K562 (cell line): ENCODE results near the gene ANKRD16. TPM values are rescaled to one million over a fixed set of nuclear protein-coding genes. Genes with fewer than 3 reads are reported as not detected.
A peak's percentile ranks its signal among the peaks of the same experiment; 100 is the strongest.
"Not testable (repeated sequence)": the region's sequence is repeated elsewhere in the genome, so short reads cannot be mapped to it uniquely, and the experiment has no call there.

Source experiments
- ATAC-seq: fragments of 200-7000 bp; cut with Tn5 transposase; 3 replicates; pipeline ENCODE4 v1.9.1; 2020; ENCODE audit warnings: moderate library complexity
- BruUV-seq: library from RNA; stranded (reverse); fragments of 400-500 nt; replicated peaks from 2 replicates; lab custom pipeline; 2021; lab: Mats Ljungman, UMichigan
- CTCF ChIA-PET: fragments of 300-600 bp; formaldehyde crosslinking; extraction: SDS; loops from one replicate; lab custom pipeline; 2021; ENCODE audit warnings: low intra/inter-chr PET ratio; lab: Yijun Ruan, JAX
- POLR2A ChIA-PET: fragments of 300-600, 350-650 bp; sonication (Branson Sonifier 250); formaldehyde crosslinking; extraction: SDS; loops from one replicate; lab custom pipeline; 2021; ENCODE audit warnings: antibody characterized with exemption, inconsistent platforms; lab: Yijun Ruan, JAX
- DNase-seq, 4 experiments: peaks; one replicate each; pipeline versions ENCODE4 v3.0.0 to v3.0.0-alpha.2; 2011 to 2018; ENCODE audit warnings: low spot score in 3 of 4, mixed read lengths in 3 of 4; ENCODE audit errors: extremely low read depth in 1 of 4
- FAIRE-seq: peaks from 2 replicates; lab custom pipeline; 2011; peaks lifted over from hg19 to GRCh38; lab: Jason Lieb, UNC
- H2AFZ ChIP-seq: 2 replicates; pipeline ENCODE4 v1.6.0; 2011; ENCODE audit warnings: low read depth, low read length, control low read depth, inconsistent platforms
- H3K27ac ChIP-seq: fragments of 200-600 bp; 3 replicates; pipeline ENCODE4 v1.8.0; 2011; ENCODE audit warnings: low read depth, mild to moderate bottlenecking, control low read depth, inconsistent platforms, low read length, moderate library complexity, mixed read lengths; ENCODE audit errors: extremely low read depth
- H3K27me3 ChIP-seq, 2 experiments: fragments of 300-600 bp in 1 of 2; 2 replicates in 1 of 2; 3 replicates in 1 of 2; pipeline versions ENCODE4 v1.6.0 to v1.8.0; 2011; ENCODE audit warnings: inconsistent platforms in 2 of 2, low read length in 2 of 2, mild to moderate bottlenecking in 1 of 2, mixed read lengths in 1 of 2, moderate library complexity in 1 of 2; ENCODE audit not compliant: control insufficient read depth in 2 of 2, insufficient read depth in 2 of 2
- H3K36me3 ChIP-seq: fragments of 300-600 bp; 3 replicates; pipeline ENCODE4 v1.8.0; 2011; ENCODE audit warnings: mild to moderate bottlenecking, low read length, inconsistent platforms; ENCODE audit not compliant: control insufficient read depth, insufficient read depth
- H3K4me1 ChIP-seq, 2 experiments: fragments of 200-600 bp in 1 of 2; replicated peaks in 1 of 2; 2 replicates in 1 of 2; 3 replicates in 1 of 2; pipeline versions ENCODE4 v1.5.1 to v1.8.0; 2011; ENCODE audit warnings: inconsistent platforms in 2 of 2, low read length in 2 of 2, mild to moderate bottlenecking in 1 of 2, mixed read lengths in 1 of 2, moderate library complexity in 1 of 2; ENCODE audit not compliant: control insufficient read depth in 2 of 2, insufficient read depth in 2 of 2
- H3K4me2 ChIP-seq: 2 replicates; pipeline ENCODE4 v1.6.1; 2011; ENCODE audit warnings: low read length, control low read depth, inconsistent platforms, mixed read lengths; ENCODE audit not compliant: insufficient read depth
- H3K4me3 ChIP-seq: fragments of 200-600 bp; sonication (generic), shearing (Covaris generic); 2 replicates; pipeline ENCODE4 v1.5.1; 2016; ENCODE audit warnings: control low read depth, inconsistent platforms
- H3K79me2 ChIP-seq: fragments of 200-600 bp; 3 replicates; pipeline ENCODE4 v1.8.0; 2011; ENCODE audit warnings: low read length, inconsistent platforms; ENCODE audit not compliant: control insufficient read depth, insufficient read depth
- H3K9ac ChIP-seq, 2 experiments: 2 replicates each; pipeline versions ENCODE4 v1.6.0 to v1.6.1; 2011; ENCODE audit warnings: low read depth in 2 of 2, low read length in 2 of 2, control low read depth in 1 of 2, inconsistent platforms in 1 of 2, mild to moderate bottlenecking in 1 of 2, mixed read lengths in 1 of 2; ENCODE audit not compliant: insufficient read depth in 1 of 2
- H3K9me1 ChIP-seq: one replicate; pipeline ENCODE4 v1.6.0; 2011; ENCODE audit warnings: inconsistent platforms, mild to moderate bottlenecking, low read length, moderate library complexity; ENCODE audit not compliant: control insufficient read depth, insufficient read depth
- H3K9me3 ChIP-seq: replicated peaks from 2 replicates; pipeline ENCODE4 v1.5.1; 2011; ENCODE audit warnings: low read depth, low read length, inconsistent platforms; ENCODE audit not compliant: control insufficient read depth, insufficient read depth
- H4K20me1 ChIP-seq: replicated peaks from 2 replicates; pipeline ENCODE4 v1.6.1; 2011; ENCODE audit warnings: low read length, inconsistent platforms, mixed read lengths; ENCODE audit not compliant: control insufficient read depth, insufficient read depth
- CEBPB ChIP-seq: fragments of 450-650 bp; IDR thresholded peaks from 2 replicates; pipeline ENCODE4 v1.6.1; 2016; ENCODE audit warnings: missing genetic modification characterization, missing compliant biosample characterization
- NFIC ChIP-seq: fragments of 450-650 bp; IDR thresholded peaks from 2 replicates; pipeline ENCODE4 v1.6.1; 2017; ENCODE audit warnings: mild to moderate bottlenecking, inconsistent platforms
- NFIX ChIP-seq: fragments of 250-450 bp; sonication (Bioruptor Pico); IDR thresholded peaks from 2 replicates; pipeline ENCODE4 v1.4.0; 2020; ENCODE audit warnings: low read depth, mild to moderate bottlenecking, moderate library complexity
- NFYB ChIP-seq: IDR thresholded peaks from 2 replicates; pipeline ENCODE4 v1.6.1; 2011; ENCODE audit warnings: mild to moderate bottlenecking, moderate library complexity; ENCODE audit not compliant: insufficient read length; ENCODE audit errors: extremely low read depth
- WGBS: fragments of 100-300 bp; shearing (Covaris generic); methylation state at CpG from one replicate; pipeline ENCODE4 v1.1.6; 2016; ENCODE audit warnings: low coverage, mixed read lengths; ENCODE audit not compliant: insufficient coverage; ENCODE audit errors: missing lambda C conversion rate; 5-methylcytosine and 5-hydroxymethylcytosine counted together
- in situ Hi-C: fragments of 300-500 bp; cut with MboI; formaldehyde crosslinking; loops from 4 replicates; pipeline ENCODE4 v1.15.0; 2018; ENCODE audit warnings: inconsistent platforms, mixed read lengths
- intact Hi-C: fragments of 100-400 bp; cut with micrococcal nuclease; formaldehyde crosslinking; loops from 2 replicates; pipeline ENCODE4 v1.14.2; 2022
- polyA plus RNA-seq, 8 experiments: library from polyadenylated mRNA; depleted of rRNA in 4 of 8; stranded (reverse) in 5 of 8; unstranded in 3 of 8; fragments of >200 nt; fragmentation: Nextera tagmentation in 2 of 8; fragmentation: Illumina TruSeq in 1 of 8; extraction: Ambion mirVana in 2 of 8; extraction: Trizol in 1 of 8; gene quantifications; 2 replicates each; pipeline versions ENCODE4 v1.2.1 to v1.2.3, GENCODE V29; 2011 to 2014; ENCODE audit warnings: inconsistent platforms in 1 of 8, missing spikeins in 1 of 8
- total RNA-seq, 7 experiments: library from RNA; depleted of rRNA in 6 of 7; stranded (reverse); fragments of >200 nt in 6 of 7; fragmentation: Illumina TruSeq in 2 of 7; extraction: Trizol in 2 of 7; gene quantifications; 2 replicates each; pipeline versions ENCODE4 v1.2.1 to v1.2.3, GENCODE V29; 2011 to 2021; ENCODE audit warnings: low replicate concordance in 1 of 7

ANKRD16 gene
- total and polyA plus RNA-seq, 9 of the 15 experiments (the other 6 are each of a cell fraction or from before 2014, with no cell fraction given): 1.5 to 16.0 (median 9.5) TPM

DNA sequence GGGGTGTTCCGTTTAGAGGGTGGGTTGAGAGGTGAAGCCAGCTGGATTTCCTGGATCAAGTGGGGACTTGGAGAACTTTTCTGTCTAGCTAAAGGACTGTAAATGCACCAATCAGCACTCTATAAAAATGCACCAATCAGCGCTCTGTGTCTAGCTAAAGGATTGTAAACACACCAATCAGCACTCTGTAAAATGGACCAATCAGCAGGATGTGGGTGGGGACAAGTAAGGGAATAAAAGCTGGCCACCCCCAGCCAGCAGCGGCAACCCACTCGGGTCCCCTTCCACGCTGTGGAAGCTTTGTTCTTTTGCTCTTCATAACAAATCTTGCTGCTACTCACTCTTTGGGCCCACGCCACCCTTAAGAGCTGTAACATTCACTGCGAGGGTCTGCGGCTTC, 21.3 kb downstream of the ANKRD16 start:
- H2AFZ ChIP-seq, FAIRE-seq, H3K36me3 ChIP-seq, H3K27ac ChIP-seq, POLR2A ChIA-PET, H3K4me2 ChIP-seq, H3K9ac ChIP-seq, H3K9me1 ChIP-seq, H3K79me2 ChIP-seq, DNase-seq, H3K27me3 ChIP-seq, intact Hi-C loops, in situ Hi-C loops, H3K9me3 ChIP-seq, H3K4me1 ChIP-seq, BruUV-seq, H4K20me1 ChIP-seq, H3K4me3 ChIP-seq, CTCF ChIA-PET, ATAC-seq: not testable (repeated sequence)
- WGBS: 85% methylated on average over 8 of the region's 8 CpGs
- peak; percentile 69 for TF ChIP-seq NFYB

GRCh38 chr10:5867091-5867615, 22.5 kb downstream of the ANKRD16 start:
- CTCF ChIA-PET, BruUV-seq, H3K9ac ChIP-seq, H3K4me1 ChIP-seq, H3K79me2 ChIP-seq, H3K36me3 ChIP-seq, H3K27ac ChIP-seq, in situ Hi-C loops, H3K4me3 ChIP-seq, H4K20me1 ChIP-seq, H3K9me3 ChIP-seq, intact Hi-C loops, H2AFZ ChIP-seq, H3K9me1 ChIP-seq, FAIRE-seq, ATAC-seq, H3K27me3 ChIP-seq, H3K4me2 ChIP-seq: not testable (repeated sequence)
- peak; percentile 37; the same call in 1 of the 2 replicates for TF ChIP-seq CEBPB (tag)
- TF ChIP-seq NFIX (CRISPR knock-in tag): peak; percentile 83
- TF ChIP-seq NFIC: peak; percentile 95
- POLR2A ChIA-PET: interaction anchor here (0.6 kb wide), 1 partner anchor 14 kb away, joined by 3 read pairs; no protein-coding TSS in a partner anchor
- peak in 1 of 4 experiments; percentile 28 for DNase-seq
- 6% methylated on average over 4 of the region's 4 CpGs for WGBS
